PC-9 (cell line): ENCODE data around the gene SUOX. TPM values are rescaled to one million over a fixed set of nuclear protein-coding genes. Genes with fewer than 3 reads are reported as not detected.
A peak's percentile ranks its signal among the peaks of the same experiment; 100 is the strongest.

Source experiments
- BruUV-seq: library from RNA; stranded (reverse); fragments of 400-500 nt; replicated peaks from 2 replicates; lab custom pipeline; 2021; lab: Mats Ljungman, UMichigan
- CTCF ChIA-PET: fragments of 300-600 bp; sonication (Branson Sonifier 250); formaldehyde crosslinking; loops from one replicate; lab custom pipeline; 2022; ENCODE audit warnings: antibody characterized with exemption; lab: Charles Lee
- POLR2A ChIA-PET: fragments of 300-600 bp; sonication (Branson Sonifier 250); formaldehyde crosslinking; loops from one replicate; lab custom pipeline; 2022; ENCODE audit warnings: antibody characterized with exemption; ENCODE audit not compliant: unreplicated experiment; lab: Charles Lee
- DNase-seq, 2 experiments: peaks; one replicate each; pipeline versions ENCODE4 v3.0.0 to v3.0.0-alpha.2; 2015 to 2022; ENCODE audit warnings: mixed read lengths in 1 of 2
- H2AFZ ChIP-seq: fragments of 200-600 bp; sonication (generic); 2 replicates; pipeline ENCODE4 v1.8.1; 2017; ENCODE audit warnings: antibody characterized with exemption
- H3F3A ChIP-seq: fragments of 200-600 bp; sonication (generic); 2 replicates; pipeline ENCODE4 v1.8.1; 2017; ENCODE audit warnings: antibody characterized with exemption, mild to moderate bottlenecking, low read depth; ENCODE audit not compliant: insufficient read depth
- H3K27ac ChIP-seq: fragments of 200-600 bp; sonication (generic); 2 replicates; pipeline ENCODE4 v1.6.1; 2016; ENCODE audit warnings: mixed run types
- H3K27me3 ChIP-seq: fragments of 200-600 bp; sonication (generic); 2 replicates; pipeline ENCODE4 v1.6.1; 2016; ENCODE audit warnings: low read depth, mixed run types; ENCODE audit not compliant: insufficient read depth
- H3K36me3 ChIP-seq: fragments of 200-600 bp; sonication (generic); 2 replicates; pipeline ENCODE4 v1.6.1; 2016; ENCODE audit warnings: low read depth, mixed run types
- H3K4me1 ChIP-seq: fragments of 200-600 bp; sonication (generic); replicated peaks from 2 replicates; pipeline ENCODE4 v1.6.1; 2016; ENCODE audit warnings: mixed run types; ENCODE audit not compliant: insufficient read depth
- H3K4me2 ChIP-seq: fragments of 200-600 bp; sonication (generic); 2 replicates; pipeline ENCODE4 v1.6.1; 2017; ENCODE audit warnings: mixed run types
- H3K4me3 ChIP-seq: fragments of 200-600 bp; sonication (generic); 2 replicates; pipeline ENCODE4 v1.6.1; 2016; ENCODE audit warnings: mixed run types
- H3K79me2 ChIP-seq: fragments of 200-600 bp; sonication (generic); 2 replicates; pipeline ENCODE4 v1.6.1; 2017; ENCODE audit warnings: low read depth, mixed run types
- H3K9me2 ChIP-seq: fragments of 200-600 bp; sonication (generic); 2 replicates; pipeline ENCODE4 v1.8.1; 2017; ENCODE audit warnings: mild to moderate bottlenecking; ENCODE audit not compliant: insufficient read depth
- H3K9me3 ChIP-seq: fragments of 200-600 bp; sonication (generic); 2 replicates; pipeline ENCODE4 v1.8.1; 2016; ENCODE audit warnings: low read depth; ENCODE audit not compliant: insufficient read depth
- H4K20me1 ChIP-seq: fragments of 200-600 bp; sonication (generic); 2 replicates; pipeline ENCODE4 v1.8.1; 2017; ENCODE audit not compliant: insufficient read depth
- EZH2 ChIP-seq: fragments of 200-600 bp; sonication (generic); IDR thresholded peaks from 2 replicates; pipeline ENCODE4 v1.8.0; 2017; ENCODE audit warnings: antibody characterized with exemption, low read depth
- intact Hi-C: fragments of 100-400 bp; cut with micrococcal nuclease; formaldehyde crosslinking; loops from one replicate; pipeline ENCODE4 v1.10.0; 2022; ENCODE audit not compliant: unreplicated experiment
- total RNA-seq: library from RNA; stranded (reverse); gene quantifications from 2 replicates; pipeline ENCODE4 v1.2.3, GENCODE V29; 2021
- TF ChIP-seq, protein P1 (sequence below): fragments of 200-600 bp; sonication (generic); conservative IDR thresholded peaks from 2 replicates; pipeline ENCODE4 v1.6.1; 2017; ENCODE audit warnings: mixed run types, antibody characterized with exemption, mild to moderate bottlenecking, moderate library complexity

The SUOX gene
- total RNA-seq, 1 experiment from 2014 or later: 22.7 TPM

DNA sequence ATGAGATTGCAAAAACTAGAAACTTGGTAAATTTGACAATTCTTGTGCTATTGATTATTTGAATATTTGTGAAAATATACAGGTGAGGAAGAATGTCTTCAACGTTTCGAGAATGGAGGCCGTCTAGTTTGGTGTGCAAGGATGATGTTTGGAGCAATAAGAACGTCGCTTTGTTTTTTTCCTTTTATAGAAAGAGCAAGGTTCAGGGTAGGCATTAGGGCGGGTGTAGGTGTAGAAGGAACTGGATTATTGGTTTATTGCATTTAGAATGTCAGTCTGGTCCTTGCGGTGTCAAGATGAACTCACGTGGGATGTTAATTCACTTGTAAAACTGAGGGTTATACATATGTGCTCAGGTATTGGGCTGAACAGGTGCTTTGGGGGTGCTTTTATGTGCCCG is 45.8 kb downstream of the SUOX start:
- no TSS peak for BruUV-seq
- intact Hi-C loops: loop anchor here (5.0 to 10.0 kb wide), 4 partner anchors 88 to 226 kb away; partner anchors contain the start of genes NABP2, ORMDL2, RNF41 and SARNP
- Histone ChIP-seq H3K9me2 (no peaks in the 10 kb centered on the region), H3F3A (peaks cover 61% of the 10 kb centered on the region), H3K27me3 (no peaks in the 10 kb centered on the region), H3K4me2 (peak overlapping the region; percentile 100), H3K27ac (peak overlapping the region; percentile 24), H2AFZ (no peak overlapping the region), H4K20me1 (peaks cover 13% of the 10 kb centered on the region; the same call in 1 of the 2 replicates), H3K4me1 (peaks cover 24% of the 10 kb centered on the region), H3K4me3 (peak overlapping the region; percentile 73), H3K9me3 (no peaks in the 10 kb centered on the region), H3K79me2 (peaks cover 26% of the 10 kb centered on the region), H3K36me3 (peaks cover 25% of the 10 kb centered on the region)
- ChIA-PET POLR2A (no interaction called here), CTCF (no interaction called here)
- TF ChIP-seq, protein P1, sequence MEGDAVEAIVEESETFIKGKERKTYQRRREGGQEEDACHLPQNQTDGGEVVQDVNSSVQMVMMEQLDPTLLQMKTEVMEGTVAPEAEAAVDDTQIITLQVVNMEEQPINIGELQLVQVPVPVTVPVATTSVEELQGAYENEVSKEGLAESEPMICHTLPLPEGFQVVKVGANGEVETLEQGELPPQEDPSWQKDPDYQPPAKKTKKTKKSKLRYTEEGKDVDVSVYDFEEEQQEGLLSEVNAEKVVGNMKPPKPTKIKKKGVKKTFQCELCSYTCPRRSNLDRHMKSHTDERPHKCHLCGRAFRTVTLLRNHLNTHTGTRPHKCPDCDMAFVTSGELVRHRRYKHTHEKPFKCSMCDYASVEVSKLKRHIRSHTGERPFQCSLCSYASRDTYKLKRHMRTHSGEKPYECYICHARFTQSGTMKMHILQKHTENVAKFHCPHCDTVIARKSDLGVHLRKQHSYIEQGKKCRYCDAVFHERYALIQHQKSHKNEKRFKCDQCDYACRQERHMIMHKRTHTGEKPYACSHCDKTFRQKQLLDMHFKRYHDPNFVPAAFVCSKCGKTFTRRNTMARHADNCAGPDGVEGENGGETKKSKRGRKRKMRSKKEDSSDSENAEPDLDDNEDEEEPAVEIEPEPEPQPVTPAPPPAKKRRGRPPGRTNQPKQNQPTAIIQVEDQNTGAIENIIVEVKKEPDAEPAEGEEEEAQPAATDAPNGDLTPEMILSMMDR: no peak
- TF ChIP-seq EZH2: no peak
- no peak for DNase-seq

DNA sequence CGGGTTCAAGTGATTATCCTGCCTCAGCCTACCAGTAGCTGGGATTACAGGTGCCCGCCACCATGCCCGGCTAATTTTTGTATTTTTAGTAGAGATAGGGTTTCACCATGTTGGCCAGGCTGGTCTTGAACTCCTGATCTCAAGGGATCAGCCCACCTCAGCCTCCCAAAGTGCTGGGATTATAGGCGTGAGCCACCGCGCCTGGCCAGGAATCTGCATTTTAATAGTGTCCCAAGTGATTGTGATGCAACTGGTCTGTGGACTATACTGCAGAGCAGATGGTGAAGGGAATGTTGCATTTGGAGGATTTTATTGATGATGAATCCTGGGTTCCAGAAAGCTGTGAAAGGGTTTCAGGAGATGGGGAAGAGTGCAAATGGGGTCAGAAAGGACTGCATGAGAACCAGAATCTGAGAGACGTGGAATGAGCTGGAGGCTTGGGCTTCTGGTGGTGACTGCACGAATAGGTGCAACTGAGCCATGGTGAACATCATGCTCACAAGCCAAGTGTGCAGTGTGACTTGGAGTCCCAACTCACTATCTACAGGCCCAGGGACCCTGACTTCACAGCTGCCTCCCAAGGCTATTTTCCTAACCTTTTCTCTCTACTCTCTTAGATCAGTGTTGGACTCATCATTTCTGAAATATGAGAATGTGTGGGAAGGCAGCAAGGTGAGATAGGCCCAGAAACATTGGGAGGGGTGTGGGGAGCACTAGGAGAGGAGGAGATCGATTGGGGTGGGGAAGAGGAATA is 49.1 kb downstream of the SUOX start:
- Histone ChIP-seq H3K9me2 (no peaks in the 10 kb centered on the region), H3K4me1 (peaks cover 11% of the 10 kb centered on the region), H3F3A (peaks cover 60% of the 10 kb centered on the region), H3K4me2 (no peak overlapping the region), H3K27ac (peak overlapping the region; percentile 33), H3K9me3 (no peaks in the 10 kb centered on the region), H4K20me1 (peaks cover 13% of the 10 kb centered on the region; the same call in 1 of the 2 replicates), H3K4me3 (no peak overlapping the region), H3K36me3 (peaks cover 25% of the 10 kb centered on the region), H2AFZ (no peak overlapping the region), H3K27me3 (no peaks in the 10 kb centered on the region), H3K79me2 (peaks cover 26% of the 10 kb centered on the region)
- no peak for DNase-seq
- TF ChIP-seq, protein P1: no peak
- no peak for TF ChIP-seq EZH2
- CTCF ChIA-PET: no interaction called here
- no TSS peak for BruUV-seq
- POLR2A ChIA-PET: interaction anchor here (0.7 kb wide), 1 partner anchor 176 kb away, joined by 3 read pairs; the partner anchor contains the start of gene RNF41
- intact Hi-C loops: loop anchor here (2.0 to 10.0 kb wide), 4 partner anchors 33 to 119 kb away; no protein-coding TSS in a partner anchor

DNA sequence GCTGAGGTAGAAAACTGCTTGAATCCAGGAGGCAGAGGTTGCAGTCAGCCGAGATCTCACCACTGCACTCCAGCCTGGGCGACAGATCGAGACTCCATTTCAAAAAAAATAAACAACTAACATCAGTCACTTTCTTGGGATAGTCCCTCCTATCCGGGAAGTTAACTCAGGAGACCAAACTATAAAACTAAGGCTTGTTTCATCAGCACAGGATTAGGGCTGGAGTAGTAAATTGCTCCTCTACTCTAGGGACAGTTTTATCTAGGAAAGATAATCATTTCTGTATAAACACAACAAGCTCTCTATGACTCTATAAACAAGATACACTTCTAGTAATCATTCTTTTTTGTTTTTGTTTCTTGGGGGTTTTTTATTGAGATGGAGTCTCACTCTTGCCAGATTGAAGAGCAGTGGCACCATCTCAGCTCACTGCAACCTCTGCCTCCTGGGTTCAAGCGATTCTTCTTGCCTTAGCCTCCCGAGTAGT is 56.4 kb downstream of the SUOX start:
- no peaks in the 10 kb centered on the region for H3K79me2 ChIP-seq
- TF ChIP-seq EZH2: no peak
- TF ChIP-seq, protein P1: no peak
- H2AFZ ChIP-seq: no peak overlapping the region
- H3K4me3 ChIP-seq: no peak overlapping the region
- H3K36me3 ChIP-seq: no peaks in the 10 kb centered on the region
- BruUV-seq: no TSS peak
- no peaks in the 10 kb centered on the region for H3K27me3 ChIP-seq
- H4K20me1 ChIP-seq: no peaks in the 10 kb centered on the region
- no peak overlapping the region for H3K27ac ChIP-seq
- H3K9me3 ChIP-seq: no peaks in the 10 kb centered on the region
- ChIA-PET CTCF (interaction anchor here (0.7 kb wide), 1 partner anchor 29 kb away, joined by 8 read pairs; no protein-coding TSS in a partner anchor), POLR2A (interaction anchor here (0.7 kb wide), 1 partner anchor 50 kb away, joined by 3 read pairs; no protein-coding TSS in a partner anchor)
- no peaks in the 10 kb centered on the region for H3K9me2 ChIP-seq
- DNase-seq: no peak
- peaks cover 10% of the 10 kb centered on the region for H3K4me1 ChIP-seq
- intact Hi-C loops: no loop called here
- H3K4me2 ChIP-seq: no peak overlapping the region
- peaks cover 11% of the 10 kb centered on the region; the same call in 1 of the 2 replicates for H3F3A ChIP-seq

Other genes starting within 250 kb of the SUOX start
- 65.6 and 74.8 TPM in 2 replicates for gene SARNP, start 179.6 kb upstream of the SUOX start, total RNA-seq
- gene ORMDL2, start 179.2 kb upstream of the SUOX start, total RNA-seq: 22.5 and 22.9 TPM in 2 replicates
- 27.6 and 31.1 TPM in 2 replicates for gene DNAJC14, start 167.7 kb upstream of the SUOX start, total RNA-seq
- gene MMP19, start 154.3 kb upstream of the SUOX start, total RNA-seq: 0.60 and 0.83 TPM in 2 replicates
- gene PYM1, start 69.4 kb upstream of the SUOX start, total RNA-seq: 45.4 and 54.0 TPM in 2 replicates
- 86.6 and 91.0 TPM in 2 replicates for gene DGKA, start 66.1 kb upstream of the SUOX start, total RNA-seq
- gene PMEL, start 31.2 kb upstream of the SUOX start, total RNA-seq: 8.7 and 12.6 TPM in 2 replicates
- gene CDK2, start 30.4 kb upstream of the SUOX start, total RNA-seq: 93.8 and 99.4 TPM in 2 replicates
- gene RAB5B, start 23.2 kb upstream of the SUOX start, total RNA-seq: 98.6 and 122 TPM in 2 replicates
- gene IKZF4, start 23.8 kb downstream of the SUOX start, total RNA-seq: 7.4 and 9.6 TPM in 2 replicates
- gene RPS26, start 44.6 kb downstream of the SUOX start, total RNA-seq: 25.2 and 43.3 TPM in 2 replicates
- gene ERBB3, start 82.9 kb downstream of the SUOX start, total RNA-seq: 127 and 145 TPM in 2 replicates
- 120 and 159 TPM in 2 replicates for gene PA2G4, start 107.3 kb downstream of the SUOX start, total RNA-seq
- gene RPL41, start 119.4 kb downstream of the SUOX start, total RNA-seq: 3,423 and 4,460 TPM in 2 replicates
- 4.4 and 6.5 TPM in 2 replicates for gene ZC3H10, start 121.0 kb downstream of the SUOX start, total RNA-seq
- 46.1 and 52.2 TPM in 2 replicates for gene ESYT1, start 131.0 kb downstream of the SUOX start, total RNA-seq
- 120 and 121 TPM in 2 replicates for gene MYL6B, start 155.3 kb downstream of the SUOX start, total RNA-seq
- gene MYL6, start 161.1 kb downstream of the SUOX start, total RNA-seq: 666 and 697 TPM in 2 replicates
- 70.3 and 86.4 TPM in 2 replicates for gene SMARCC2, start 192.2 kb downstream of the SUOX start, total RNA-seq
- 29.5 and 33.4 TPM in 2 replicates for gene RNF41, start 224.6 kb downstream of the SUOX start, total RNA-seq
- 58.2 and 68.5 TPM in 2 replicates for gene NABP2, start 227.1 kb downstream of the SUOX start, total RNA-seq
- 0.87 and 2.8 TPM in 2 replicates for gene SLC39A5, start 232.8 kb downstream of the SUOX start, total RNA-seq